Prostate gland (tissue), 2 donors: Measurements from ENCODE around the gene PROCR.

Experiments
- CTCF ChIP-seq, 4 experiments: fragments of 200-600 bp in 2 of 4; fragments of 450-650 bp in 2 of 4; sonication (generic) in 2 of 4; IDR thresholded peaks; 1 replicate in 3 of 4; 2 replicates in 1 of 4; pipeline ENCODE4 v1.5.1; 2016 to 2019; ENCODE audit warnings: antibody characterized with exemption in 4 of 4, mild to moderate bottlenecking in 2 of 4, moderate library complexity in 2 of 4
- POLR2A ChIP-seq: fragments of 450-650 bp; IDR thresholded peaks from one replicate; pipeline ENCODE4 v1.6.1; 2016; ENCODE audit warnings: antibody characterized with exemption, mild to moderate bottlenecking
- POLR2AphosphoS5 ChIP-seq: sonication (generic); formaldehyde crosslinking; IDR thresholded peaks from one replicate; pipeline ENCODE4 v1.6.1; 2017; ENCODE audit warnings: antibody characterized with exemption

- TF ChIP-seq CTCF (IDR thresholded peaks at IDR 0.05): no peak
- no peak for TF ChIP-seq POLR2AphosphoS5
- no peak for TF ChIP-seq POLR2A
These were observed 52.7 kb downstream of the PROCR start for GRCh38 chr20:35224536-35224935.
